ENCODE results near the gene GVQW3. TPM values are rescaled to one million over a fixed set of nuclear protein-coding genes. Genes with fewer than 3 reads are reported as not detected.

Gene GVQW3
- total and polyA plus RNA-seq, 2 of the 13 experiments (the other 11 are each of a cell fraction or from before 2014, with no cell fraction given), result 5.0 to 5.6 TPM

- TF ChIP-seq ZBTB40 (IDR thresholded peaks at IDR 0.05), result no peak
- no peak for TF ChIP-seq ZBTB40 (CRISPR knock-in tag; IDR thresholded peaks at IDR 0.05)
- TF ChIP-seq PRDM15 (CRISPR knock-in tag; IDR thresholded peaks at IDR 0.05), result no peak
- TF ChIP-seq TOPORS (CRISPR knock-in tag; IDR thresholded peaks at IDR 0.05), result no peak
- TF ChIP-seq ZSCAN5A (CRISPR knock-in tag; IDR thresholded peaks at IDR 0.05; ENCODE audit: borderline replicate concordance), result no peak
- TF ChIP-seq ZNF18 (CRISPR knock-in tag; IDR thresholded peaks at IDR 0.05; ENCODE audit: insufficient replicate concordance), result no peak
- TF ChIP-seq ZNF263 (CRISPR knock-in tag; IDR thresholded peaks at IDR 0.05), result peak; percentile 68
- TF ChIP-seq RFXANK (CRISPR knock-in tag; IDR thresholded peaks at IDR 0.05), result no peak
- TF ChIP-seq MAFK (conservative IDR thresholded peaks at IDR 0.05 in 1 of 2, IDR thresholded peaks at IDR 0.05 in 1 of 2; ENCODE audit: low read length in 2 of 2), result no peak
Observed at GRCh38 chr11:76382209-76382608, 1.1 kb downstream of the GVQW3 start (continued).
